ENCODE measurements around the gene GFPT1.
"Not testable (repeated sequence)": the region's sequence is repeated elsewhere in the genome, so short reads cannot be mapped to it uniquely, and the experiment has no call there.

The GFPT1 gene

GRCh38 chr2:69386789-69387734, at the start of gene GFPT1:
GFPT1 (minus strand) TSS chr2:69387227; CDS start chr2:69387071, 156 bp downstream.
- DNase-seq, result peak; percentile 92

GRCh38 chr2:69436596-69436937, 49.5 kb upstream of the GFPT1 start:
- DNase-seq, result no peak

- DNase-seq, result no peak
Observed at GRCh38 chr2:69434753-69435152, 47.7 kb upstream of the GFPT1 start.

- no peak for DNase-seq
Observed at GRCh38 chr2:69429491-69430183, 42.6 kb upstream of the GFPT1 start.

- no peak for DNase-seq
Observed at GRCh38 chr2:69428981-69429380, 42.0 kb upstream of the GFPT1 start.

- no peak for DNase-seq
Observed at GRCh38 chr2:69424419-69424818, 37.4 kb upstream of the GFPT1 start.

- no peak for DNase-seq
Observed at GRCh38 chr2:69422198-69422597, 35.2 kb upstream of the GFPT1 start.

GRCh38 chr2:69419111-69419510, 32.1 kb upstream of the GFPT1 start:
- DNase-seq, result not testable (repeated sequence)

GRCh38 chr2:69416147-69416546, 29.1 kb upstream of the GFPT1 start:
- DNase-seq, result no peak

- no peak for DNase-seq
Observed at GRCh38 chr2:69411120-69411519, 24.1 kb upstream of the GFPT1 start.

GRCh38 chr2:69405306-69405705, 18.3 kb upstream of the GFPT1 start:
- DNase-seq, result no peak

GRCh38 chr2:69400121-69400520, 13.1 kb upstream of the GFPT1 start:
- no peak for DNase-seq

GRCh38 chr2:69397234-69397633, 10.2 kb upstream of the GFPT1 start:
- no peak for DNase-seq

- no peak for DNase-seq
Observed at GRCh38 chr2:69395866-69396265, 8.8 kb upstream of the GFPT1 start.

GRCh38 chr2:69393963-69394362, 6.9 kb upstream of the GFPT1 start:
- no peak for DNase-seq

GRCh38 chr2:69390471-69390870, 3.4 kb upstream of the GFPT1 start:
- no peak for DNase-seq

GRCh38 chr2:69390001-69390400, 3.0 kb upstream of the GFPT1 start:
- DNase-seq, result no peak

- no peak for DNase-seq
Observed at GRCh38 chr2:69389271-69389670, 2.2 kb upstream of the GFPT1 start.

- no peak for DNase-seq
Observed at GRCh38 chr2:69387770-69388481, 899 bp upstream of the GFPT1 start.

GRCh38 chr2:69386360-69386759, 667 bp downstream of the GFPT1 start:
- DNase-seq, result no peak

- no peak for DNase-seq
Observed at GRCh38 chr2:69385443-69386151, 1.4 kb downstream of the GFPT1 start.

- DNase-seq, result no peak
Observed at GRCh38 chr2:69384618-69385081, 2.4 kb downstream of the GFPT1 start.

All from stimulated activated CD4-positive, alpha-beta T cell treated with anti-CD3 and anti-CD28 coated beads, Interleukin-12 subunit alpha, Interleukin-12 subunit beta, amount 100 ng/mL, for 4 hours (primary cell).